ENCODE results near the gene TRIM62. TPM values are rescaled to one million over a fixed set of nuclear protein-coding genes. Genes with fewer than 3 reads are reported as not detected.

Gene TRIM62
- total RNA-seq, 1 donor from 2014 or later: 14.0 TPM

GRCh38 chr1:33186936-33187335 lies 5.1 kb upstream of the TRIM62 start:
- TF ChIP-seq CTCF (conservative IDR thresholded peaks at IDR 0.05): no peak
- Mint-ChIP-seq H3K27me3 (peaks cover 3% of the 10 kb centered on the region), H3K27ac (no peak overlapping the region), H3K36me3 (no peaks in the 10 kb centered on the region), H3K4me1 (ENCODE audit: unreplicated experiment) (peaks cover 9% of the 10 kb centered on the region), H3K4me3 (no peak overlapping the region), H3K9me3 (no peaks in the 10 kb centered on the region)
- no peak for DNase-seq (ENCODE audit: extremely low spot score, unreplicated experiment)

GRCh38 chr1:33185541-33185940 lies 3.7 kb upstream of the TRIM62 start:
- H3K36me3 Mint-ChIP-seq: no peaks in the 10 kb centered on the region
- no peak for DNase-seq (ENCODE audit: extremely low spot score, unreplicated experiment)
- peaks cover 11% of the 10 kb centered on the region for H3K4me1 Mint-ChIP-seq (ENCODE audit: unreplicated experiment)
- H3K4me3 Mint-ChIP-seq: no peak overlapping the region
- H3K9me3 Mint-ChIP-seq: no peaks in the 10 kb centered on the region
- no peak overlapping the region for H3K27ac Mint-ChIP-seq
- peaks cover 3% of the 10 kb centered on the region for H3K27me3 Mint-ChIP-seq
- TF ChIP-seq CTCF (conservative IDR thresholded peaks at IDR 0.05): no peak

- H3K36me3 Mint-ChIP-seq: no peaks in the 10 kb centered on the region
- peak overlapping the region; percentile 89 for H3K4me3 Mint-ChIP-seq
- no peak overlapping the region for H3K27ac Mint-ChIP-seq
Observed at GRCh38 chr1:33183306-33183705, 1.5 kb upstream of the TRIM62 start.

GRCh38 chr1:33182896-33183295 lies 1.1 kb upstream of the TRIM62 start:
- no peaks in the 10 kb centered on the region for H3K36me3 Mint-ChIP-seq
- peaks cover 3% of the 10 kb centered on the region for H3K27me3 Mint-ChIP-seq
- DNase-seq (ENCODE audit: extremely low spot score, unreplicated experiment): no peak
- peak overlapping the region; percentile 90 for H3K27ac Mint-ChIP-seq
- H3K4me3 Mint-ChIP-seq: peak overlapping the region; percentile 89
- no peak for TF ChIP-seq CTCF (conservative IDR thresholded peaks at IDR 0.05)
- peaks cover 29% of the 10 kb centered on the region for H3K4me1 Mint-ChIP-seq (ENCODE audit: unreplicated experiment)
- no peaks in the 10 kb centered on the region for H3K9me3 Mint-ChIP-seq

More at GRCh38 chr1:33183306-33183705, 1.5 kb upstream of the TRIM62 start:
- Mint-ChIP-seq H3K27me3 (peaks cover 3% of the 10 kb centered on the region), H3K9me3 (no peaks in the 10 kb centered on the region), H3K4me1 (ENCODE audit: unreplicated experiment) (peaks cover 25% of the 10 kb centered on the region)
- no peak for DNase-seq (ENCODE audit: extremely low spot score, unreplicated experiment)
- TF ChIP-seq CTCF (conservative IDR thresholded peaks at IDR 0.05): no peak

GRCh38 chr1:33182401-33182841 lies 578 bp upstream of the TRIM62 start:
- TF ChIP-seq CTCF (conservative IDR thresholded peaks at IDR 0.05): no peak
- Mint-ChIP-seq H3K4me3 (peak overlapping the region; percentile 89), H3K36me3 (no peaks in the 10 kb centered on the region), H3K27me3 (peaks cover 3% of the 10 kb centered on the region), H3K9me3 (no peaks in the 10 kb centered on the region), H3K27ac (peak overlapping the region; percentile 90), H3K4me1 (ENCODE audit: unreplicated experiment) (peaks cover 34% of the 10 kb centered on the region)
- DNase-seq (ENCODE audit: extremely low spot score, unreplicated experiment): no peak
